HG03469 (cell line): ENCODE results near the gene NUFIP2.
"Not testable (repeated sequence)": the region's sequence is repeated elsewhere in the genome, so short reads cannot be mapped to it uniquely, and the experiment has no call there.

Experiments used
- ATAC-seq: cut with Tn5 transposase; IDR thresholded peaks from one replicate; pipeline ENCODE4 v1.9.1; 2021; ENCODE audit warnings: mild to moderate bottlenecking, moderate library complexity, moderate number of reproducible peaks; ENCODE audit not compliant: unreplicated experiment

The NUFIP2 gene

DNA sequence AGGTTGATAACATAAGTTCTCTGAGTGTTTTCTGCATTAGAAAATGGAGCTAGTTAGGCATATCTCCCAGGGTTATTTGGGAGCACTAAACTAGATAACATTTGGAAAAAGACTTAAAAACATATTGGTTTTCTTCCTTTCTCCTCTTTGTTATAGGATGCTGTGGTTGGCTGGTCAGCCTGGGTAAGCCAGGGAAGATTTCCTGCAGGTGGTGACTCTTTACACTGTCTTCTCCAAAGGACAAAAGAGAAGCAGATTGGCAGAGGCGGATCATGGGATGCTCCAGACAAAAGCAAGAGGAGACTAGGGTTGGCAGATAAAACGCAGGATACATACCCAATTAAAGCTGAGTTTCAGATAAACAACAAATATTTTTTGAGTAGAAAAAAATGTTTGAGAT is 53.5 kb downstream of the NUFIP2 start:
- no peak for ATAC-seq

- no peak for ATAC-seq
Measured at GRCh38 chr17:29238133-29238850, 55.7 kb downstream of the NUFIP2 start.

GRCh38 chr17:29237476-29238132 is 56.3 kb downstream of the NUFIP2 start:
- ATAC-seq = no peak

GRCh38 chr17:29235904-29236303 is 58.0 kb downstream of the NUFIP2 start:
- ATAC-seq = no peak

GRCh38 chr17:29234972-29235371 is 59.0 kb downstream of the NUFIP2 start:
- not testable (repeated sequence) for ATAC-seq

DNA sequence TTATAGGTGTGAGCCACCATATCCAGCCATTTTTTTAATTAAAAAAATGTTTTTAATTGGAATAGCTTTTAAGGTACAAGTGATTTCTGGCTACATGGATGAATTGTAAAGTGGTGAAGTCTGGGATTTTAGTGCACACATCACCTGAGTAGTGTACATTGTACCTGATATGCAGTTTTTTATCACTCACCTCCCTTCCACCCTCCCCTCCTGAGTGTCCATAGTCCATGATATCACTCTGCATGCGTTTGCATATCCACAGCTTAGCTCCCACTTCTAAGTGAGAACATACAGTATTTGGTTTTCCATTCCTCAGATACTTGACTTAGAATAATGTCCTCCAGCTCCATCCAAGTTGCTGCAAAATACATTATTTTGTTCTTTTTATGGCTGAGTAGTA is 60.6 kb downstream of the NUFIP2 start:
- no peak for ATAC-seq

DNA sequence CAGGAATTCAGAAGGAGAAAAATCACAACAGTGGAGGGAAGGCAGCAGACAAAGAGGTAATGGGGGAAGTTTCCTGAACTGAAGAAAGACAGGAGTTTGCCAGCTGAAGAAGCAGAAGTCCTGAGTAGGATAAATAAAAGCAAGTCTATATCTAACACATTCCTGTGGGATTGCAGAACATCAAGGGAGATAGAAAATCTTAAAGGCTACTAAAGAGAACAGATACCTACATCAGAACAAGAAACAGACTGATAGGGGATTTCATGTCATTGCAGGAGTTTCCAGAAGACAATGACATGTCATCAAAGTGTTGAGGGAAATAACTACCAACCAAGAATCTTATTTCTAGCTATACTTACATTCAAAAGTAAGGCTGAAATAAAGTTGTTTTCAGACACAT is 68.6 kb downstream of the NUFIP2 start:
- ATAC-seq = no peak

GRCh38 chr17:29221338-29221737 is 72.6 kb downstream of the NUFIP2 start:
- not testable (repeated sequence) for ATAC-seq

GRCh38 chr17:29219378-29220047 is 74.4 kb downstream of the NUFIP2 start:
- no peak for ATAC-seq

GRCh38 chr17:29216856-29217255 is 77.1 kb downstream of the NUFIP2 start:
- no peak for ATAC-seq

DNA sequence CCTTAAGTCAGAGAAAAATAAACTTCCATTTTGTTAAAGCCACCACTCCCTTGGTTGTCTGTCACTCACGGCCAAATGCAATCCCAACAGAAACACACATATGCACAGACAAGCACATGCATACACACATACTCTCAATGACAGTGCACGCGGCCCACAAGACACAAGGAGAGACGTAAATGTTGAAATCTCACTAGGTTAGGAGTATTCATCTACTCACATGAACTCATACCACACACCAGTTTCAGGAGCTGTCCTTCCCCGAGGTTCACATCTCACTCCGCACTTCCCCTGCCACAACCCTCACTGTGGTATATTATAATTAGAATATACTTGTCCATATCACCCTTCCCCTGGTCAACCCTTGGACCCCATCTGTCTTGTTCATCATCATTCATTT is 77.8 kb downstream of the NUFIP2 start:
- ATAC-seq = no peak

GRCh38 chr17:29215717-29216116 is 78.2 kb downstream of the NUFIP2 start:
- no peak for ATAC-seq

DNA sequence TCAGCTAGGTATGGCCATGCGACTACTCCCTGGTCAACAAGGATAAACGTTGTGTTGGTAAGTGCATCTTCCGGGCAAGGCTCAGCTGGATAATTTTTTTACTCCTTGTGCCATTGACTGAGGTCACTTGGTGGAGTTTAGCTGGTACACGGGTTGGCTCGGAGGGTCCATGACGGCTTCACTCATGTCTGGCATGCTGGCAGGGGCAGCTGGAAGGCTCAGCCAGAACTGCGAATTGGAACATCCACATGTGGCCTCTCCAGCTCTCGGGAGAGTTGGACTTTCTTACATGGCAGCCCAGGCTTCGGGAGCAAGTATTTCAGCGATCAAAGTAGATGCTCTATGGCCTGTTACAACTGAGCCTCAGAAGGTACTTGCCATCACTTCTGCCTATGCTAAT is 78.8 kb downstream of the NUFIP2 start:
- ATAC-seq = no peak

DNA sequence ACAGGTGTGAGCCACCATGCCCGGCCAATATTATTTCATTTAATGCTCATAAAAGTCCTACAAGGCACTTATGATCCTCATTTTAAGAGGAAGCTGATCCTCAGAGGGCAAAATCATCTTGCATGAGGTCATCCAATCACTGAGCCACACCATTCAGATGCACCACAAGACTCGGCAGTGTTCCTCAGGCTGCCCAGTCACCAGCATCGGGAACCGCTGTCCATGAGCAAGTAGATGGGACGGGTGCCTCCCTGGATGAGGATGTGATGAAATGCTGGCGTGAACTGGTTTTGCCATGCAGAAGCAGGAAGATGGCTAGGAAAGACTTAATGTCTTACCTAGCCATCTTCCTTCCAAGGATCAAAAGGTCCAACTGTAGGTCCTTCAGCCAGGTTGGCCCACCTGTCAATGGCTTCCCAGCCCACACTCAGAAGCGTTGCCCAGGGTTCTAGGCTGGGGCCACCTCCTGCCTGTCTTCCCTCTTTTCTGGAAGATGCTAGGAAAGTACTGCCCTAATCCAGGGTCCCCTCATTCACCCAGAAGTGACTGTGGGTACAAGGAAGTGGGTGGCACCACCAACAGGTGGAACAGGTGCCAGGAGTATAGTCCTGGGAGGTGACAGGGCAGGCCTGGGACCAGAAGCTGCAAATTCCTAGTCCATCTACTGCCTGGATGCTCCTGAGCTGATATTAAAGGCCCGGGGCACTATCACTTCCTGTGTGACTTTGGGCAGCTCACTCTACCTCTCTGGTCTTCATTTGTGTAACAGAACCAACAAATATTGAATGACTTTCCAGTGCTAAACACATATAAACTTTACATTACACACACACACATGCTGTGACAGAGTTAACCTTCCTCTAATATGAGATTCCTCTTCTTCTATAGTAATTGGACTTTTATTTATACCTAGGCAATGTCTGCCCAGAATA is 79.5 kb downstream of the NUFIP2 start:
- no peak for ATAC-seq

DNA sequence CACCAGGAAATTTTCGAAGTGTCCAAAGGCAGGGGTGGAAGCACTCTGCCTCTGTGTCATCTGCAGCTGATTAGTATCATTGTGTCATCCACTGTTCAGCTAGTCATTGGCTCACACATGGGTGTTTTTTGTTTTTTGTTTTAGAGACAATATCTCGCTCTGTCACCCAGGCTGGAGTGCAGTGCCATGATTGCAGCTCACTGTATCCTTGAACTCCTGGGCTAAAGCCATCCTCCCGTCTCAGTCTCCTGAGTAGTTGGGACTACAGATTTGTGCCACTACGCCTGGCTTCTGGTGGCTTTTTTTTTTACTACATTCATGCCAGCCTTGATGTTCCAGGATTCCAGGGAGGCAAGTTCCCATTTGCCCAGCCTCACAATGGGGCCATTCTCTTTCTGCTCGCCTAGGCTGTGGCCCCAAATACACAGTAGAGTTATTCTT is 81.2 kb downstream of the NUFIP2 start:
- ATAC-seq = no peak

DNA sequence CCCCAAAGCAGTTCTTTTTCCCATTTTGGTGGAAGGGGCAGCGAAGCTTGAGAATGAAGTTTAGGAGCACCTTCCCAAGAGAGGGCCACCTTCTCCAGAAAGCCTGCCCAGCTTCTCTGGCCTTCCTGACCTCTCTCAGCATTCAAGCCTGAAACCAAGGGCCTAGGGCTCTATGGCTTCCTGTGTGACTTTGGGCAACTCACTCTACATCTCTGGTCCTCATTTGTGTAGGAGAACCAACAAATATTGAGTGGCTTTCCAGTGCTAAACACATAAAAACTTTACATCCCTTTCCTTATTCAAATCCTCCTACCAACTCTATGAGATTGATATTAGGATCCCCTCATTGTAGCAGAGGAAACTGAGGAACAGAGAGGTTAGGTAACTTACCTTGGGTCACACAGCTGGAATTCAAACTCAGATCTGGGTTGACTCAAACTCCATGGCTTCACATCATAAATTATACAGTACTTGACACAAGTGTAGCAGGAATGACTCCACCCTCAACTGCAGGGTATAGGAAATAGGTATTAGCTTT is 81.8 kb downstream of the NUFIP2 start:
- no peak for ATAC-seq

GRCh38 chr17:29210879-29211278 is 83.1 kb downstream of the NUFIP2 start:
- no peak for ATAC-seq

- ATAC-seq = no peak
Measured at GRCh38 chr17:29209073-29209472, 84.9 kb downstream of the NUFIP2 start.

- ATAC-seq = no peak
Measured at GRCh38 chr17:29207975-29208374, 86.0 kb downstream of the NUFIP2 start.
